ENCODE data around the gene MVB12B. TPM values are rescaled to one million over a fixed set of nuclear protein-coding genes. Genes with fewer than 3 reads are reported as not detected.

Gene MVB12B
- total RNA-seq, 1 experiment from 2014 or later, result 3.2 TPM

DNA sequence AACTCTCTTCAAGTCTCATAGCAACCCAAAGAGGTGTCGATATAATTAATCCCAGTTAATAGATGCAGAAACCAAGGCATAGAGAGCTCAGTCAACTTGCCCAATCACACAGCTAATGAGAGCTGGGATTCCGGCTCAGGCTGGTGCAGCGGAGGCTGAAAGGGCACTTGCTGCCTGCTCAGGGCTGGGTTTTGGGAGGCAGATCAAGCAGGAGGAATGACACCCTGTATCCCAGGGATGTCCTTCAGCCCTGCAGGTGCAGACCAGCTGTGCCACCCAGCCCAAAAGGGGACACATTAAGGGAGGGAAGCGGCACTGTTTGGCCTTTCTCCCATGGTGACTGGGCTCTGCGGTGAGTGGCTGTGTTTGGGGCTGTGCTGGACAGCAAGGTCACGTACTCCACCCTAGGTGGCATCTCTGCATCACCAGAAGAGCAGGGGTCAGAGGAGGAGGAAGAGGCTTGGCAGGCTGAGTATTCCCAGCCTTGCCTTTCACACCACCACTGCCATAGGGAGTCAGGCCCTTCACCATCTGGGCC lies 124.1 kb downstream of the MVB12B start:
- no peak for DNase-seq (ENCODE audit: low read depth)

- DNase-seq (ENCODE audit: low read depth), result no peak
Measured at GRCh38 chr9:126451316-126451885, 124.8 kb downstream of the MVB12B start.

DNA sequence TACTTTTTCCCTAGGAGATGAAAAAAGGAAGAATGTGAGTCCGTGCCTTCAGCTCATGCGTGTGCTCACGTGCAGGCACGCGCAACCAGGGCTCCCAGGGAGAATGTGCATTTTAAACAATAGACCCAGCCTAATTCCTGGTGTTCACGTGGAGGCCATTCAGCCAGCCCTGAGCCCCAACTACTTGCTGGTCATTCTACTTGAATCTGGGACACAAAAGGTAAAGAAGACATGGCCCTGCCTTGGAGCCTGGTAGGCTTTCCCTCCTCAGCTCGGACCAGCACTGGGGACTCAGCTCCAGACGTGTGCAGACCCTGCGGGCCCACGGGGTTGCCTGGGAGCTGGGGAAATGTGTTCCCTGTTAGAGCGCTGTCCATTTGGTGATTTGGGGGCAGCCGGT lies 125.5 kb downstream of the MVB12B start:
- DNase-seq (ENCODE audit: low read depth), result no peak

GRCh38 chr9:126453156-126453963 lies 126.7 kb downstream of the MVB12B start:
- no peak for DNase-seq (ENCODE audit: low read depth)

DNA sequence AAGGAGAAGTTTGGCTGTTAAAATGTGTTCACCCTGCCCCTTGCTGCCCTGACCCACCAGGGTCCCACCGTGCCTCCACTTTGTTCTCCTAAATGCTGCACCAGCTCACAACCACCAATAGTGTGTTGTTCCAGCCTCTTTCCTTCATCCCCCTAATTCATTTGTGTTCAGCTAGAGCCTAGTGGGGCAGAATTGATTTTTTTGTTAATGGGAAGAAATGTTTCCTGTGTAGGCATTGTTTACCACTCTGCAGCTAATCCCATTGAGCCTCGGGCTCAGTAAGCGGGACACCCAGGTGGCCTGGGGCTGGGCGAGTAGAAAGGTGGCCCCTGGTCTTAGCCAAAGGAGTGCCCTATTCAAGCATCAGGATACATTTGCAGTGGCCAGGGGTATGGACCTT lies 127.6 kb downstream of the MVB12B start:
- no peak for DNase-seq (ENCODE audit: low read depth)

- DNase-seq (ENCODE audit: low read depth), result no peak
Measured at GRCh38 chr9:126454795-126455194, 128.2 kb downstream of the MVB12B start.

GRCh38 chr9:126456441-126457174 lies 130.0 kb downstream of the MVB12B start:
- no peak for DNase-seq (ENCODE audit: low read depth)

DNA sequence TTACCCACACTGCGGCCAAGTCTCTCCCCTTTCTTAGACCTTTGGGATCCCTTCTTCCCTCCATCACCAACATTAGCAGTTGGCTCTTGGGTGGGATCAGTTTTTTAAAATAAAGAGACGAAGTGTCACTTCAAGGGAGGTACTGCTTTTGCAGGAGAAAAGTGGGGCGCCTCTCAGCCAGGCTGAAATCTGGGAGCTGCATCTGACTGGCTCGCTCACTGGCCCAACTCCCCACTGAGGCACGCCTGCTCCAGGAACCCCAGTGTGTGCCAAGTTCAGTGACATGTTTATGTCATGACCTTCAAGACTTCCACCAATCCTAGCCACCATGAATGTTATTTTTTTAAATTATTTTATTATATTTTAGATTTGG lies 130.5 kb downstream of the MVB12B start:
- no peak for DNase-seq (ENCODE audit: low read depth)

GRCh38 chr9:126457890-126458289 lies 131.3 kb downstream of the MVB12B start:
- no peak for DNase-seq (ENCODE audit: low read depth)

- DNase-seq (ENCODE audit: low read depth), result no peak
Measured at GRCh38 chr9:126459126-126459525, 132.5 kb downstream of the MVB12B start.

GRCh38 chr9:126459546-126459945 lies 132.9 kb downstream of the MVB12B start:
- DNase-seq (ENCODE audit: low read depth), result no peak

DNA sequence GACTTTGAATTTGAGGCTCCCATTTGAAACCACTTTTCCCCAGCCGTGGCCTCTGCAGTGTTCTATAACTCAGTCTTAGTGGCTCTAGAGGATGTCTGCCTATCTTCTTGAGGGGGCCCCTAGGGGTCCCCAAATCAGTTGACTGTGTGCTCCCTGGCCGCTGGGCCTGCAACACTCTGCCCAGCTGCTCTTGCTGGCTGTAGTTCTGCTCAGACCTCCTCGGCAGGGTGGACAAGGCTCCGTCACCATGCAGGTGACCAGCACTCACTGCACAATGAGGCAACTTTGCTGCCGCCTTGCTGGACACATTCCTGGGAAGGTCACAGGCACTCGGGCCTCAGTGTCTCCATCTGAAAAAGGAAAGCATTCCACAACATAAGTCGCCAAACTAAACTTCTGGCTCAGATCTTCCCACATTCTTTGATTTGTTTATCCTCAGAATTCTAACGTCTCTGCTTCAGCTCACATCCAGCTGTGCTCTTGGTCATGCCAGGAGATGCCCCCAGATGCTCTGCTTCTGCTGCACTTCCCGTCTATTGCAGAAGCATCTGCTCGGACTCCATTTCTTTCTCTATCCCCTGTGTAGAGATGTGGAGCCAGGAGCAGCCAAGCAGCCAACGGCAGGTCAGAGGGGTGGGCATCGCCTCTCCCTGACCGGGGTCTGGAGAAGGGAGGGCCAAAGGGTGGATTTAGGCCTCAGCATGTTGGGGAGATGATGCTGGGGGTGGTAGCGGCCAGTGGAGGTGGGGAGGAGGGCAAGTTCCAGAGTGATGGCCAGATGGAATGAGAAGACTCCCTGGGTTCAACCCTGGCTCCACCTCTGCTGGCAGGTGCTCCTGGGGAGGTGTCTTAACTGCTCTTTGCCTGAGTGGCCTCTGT lies 133.6 kb downstream of the MVB12B start:
- no peak for DNase-seq (ENCODE audit: low read depth)

DNA sequence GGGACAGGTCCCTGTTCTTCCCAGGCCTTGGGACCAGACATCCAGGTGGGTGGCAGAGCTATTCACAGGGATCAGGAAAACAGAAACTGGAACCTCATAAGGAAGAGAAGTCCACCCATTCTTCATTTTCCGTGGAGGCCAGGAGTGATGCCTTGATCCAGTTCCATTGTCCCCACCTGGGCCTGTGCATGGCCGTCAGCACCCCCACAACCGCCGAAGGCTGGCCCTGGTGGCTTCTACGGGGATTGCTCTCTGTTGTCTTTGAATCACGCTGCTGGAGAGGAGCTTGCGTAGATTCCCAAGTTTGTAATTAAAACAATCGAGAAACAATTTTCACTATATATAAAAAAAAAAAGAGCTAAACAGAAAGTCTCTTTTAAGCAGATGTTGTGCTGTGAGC lies 134.4 kb downstream of the MVB12B start:
- DNase-seq (ENCODE audit: low read depth), result no peak

DNA sequence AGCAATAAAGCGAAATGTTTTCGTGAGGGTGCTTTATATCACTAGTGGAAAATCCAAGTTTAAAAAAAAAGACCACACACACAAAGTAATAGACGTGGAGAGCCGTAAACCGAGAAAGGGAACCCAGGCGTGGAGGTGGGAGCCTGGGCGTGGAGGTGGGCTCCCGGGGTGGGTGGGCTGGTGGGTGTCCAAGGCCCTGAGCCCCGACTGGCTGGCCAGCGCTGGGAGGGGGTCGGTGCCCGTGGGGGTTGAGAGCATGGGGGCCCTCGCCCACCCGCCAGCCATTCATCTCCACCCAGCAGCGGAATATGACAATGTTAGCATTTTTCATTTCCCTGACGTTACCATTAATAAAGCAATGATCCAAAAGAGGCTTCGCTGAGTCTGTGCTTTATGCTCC lies 135.0 kb downstream of the MVB12B start:
- no peak for DNase-seq (ENCODE audit: low read depth)

DNA sequence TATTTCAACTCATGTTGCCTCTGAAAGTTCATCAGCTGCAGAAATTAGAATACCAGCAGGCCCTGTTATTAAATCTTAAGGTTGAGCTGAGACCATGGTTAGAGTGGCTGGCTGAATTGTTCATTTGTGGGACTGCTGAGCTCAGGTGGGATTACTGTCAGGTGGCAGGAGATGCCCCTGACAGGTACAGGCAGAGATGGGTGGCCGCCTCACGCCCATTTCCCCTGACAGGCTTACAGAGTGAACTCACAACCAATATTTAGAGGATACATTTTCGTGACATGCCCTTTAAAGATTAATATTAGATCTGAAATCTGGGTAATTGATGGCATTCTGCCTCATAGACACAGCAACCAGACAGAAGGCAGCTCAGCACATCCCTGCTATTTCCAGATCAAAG lies 136.0 kb downstream of the MVB12B start:
- no peak for DNase-seq (ENCODE audit: low read depth)

DNA sequence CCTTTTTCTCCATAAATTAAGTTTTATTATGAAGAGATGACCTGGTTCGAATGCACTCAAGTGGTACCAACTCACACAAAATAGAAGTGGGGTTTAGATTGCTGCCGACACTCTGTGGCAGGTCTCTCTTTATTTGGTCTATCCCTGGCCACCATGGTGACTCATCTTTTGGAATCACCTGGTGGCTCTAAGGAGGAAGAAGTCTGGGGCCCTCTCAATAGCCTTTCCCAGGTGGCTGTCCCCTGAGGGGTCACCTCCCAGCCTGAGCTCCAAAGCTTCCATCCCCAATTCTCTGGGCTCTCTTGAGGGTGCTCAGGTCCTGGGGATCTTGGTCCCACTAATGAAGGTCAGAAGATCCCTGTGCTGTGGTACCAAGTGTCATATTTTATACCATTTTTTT lies 136.8 kb downstream of the MVB12B start:
- DNase-seq (ENCODE audit: low read depth), result no peak

DNA sequence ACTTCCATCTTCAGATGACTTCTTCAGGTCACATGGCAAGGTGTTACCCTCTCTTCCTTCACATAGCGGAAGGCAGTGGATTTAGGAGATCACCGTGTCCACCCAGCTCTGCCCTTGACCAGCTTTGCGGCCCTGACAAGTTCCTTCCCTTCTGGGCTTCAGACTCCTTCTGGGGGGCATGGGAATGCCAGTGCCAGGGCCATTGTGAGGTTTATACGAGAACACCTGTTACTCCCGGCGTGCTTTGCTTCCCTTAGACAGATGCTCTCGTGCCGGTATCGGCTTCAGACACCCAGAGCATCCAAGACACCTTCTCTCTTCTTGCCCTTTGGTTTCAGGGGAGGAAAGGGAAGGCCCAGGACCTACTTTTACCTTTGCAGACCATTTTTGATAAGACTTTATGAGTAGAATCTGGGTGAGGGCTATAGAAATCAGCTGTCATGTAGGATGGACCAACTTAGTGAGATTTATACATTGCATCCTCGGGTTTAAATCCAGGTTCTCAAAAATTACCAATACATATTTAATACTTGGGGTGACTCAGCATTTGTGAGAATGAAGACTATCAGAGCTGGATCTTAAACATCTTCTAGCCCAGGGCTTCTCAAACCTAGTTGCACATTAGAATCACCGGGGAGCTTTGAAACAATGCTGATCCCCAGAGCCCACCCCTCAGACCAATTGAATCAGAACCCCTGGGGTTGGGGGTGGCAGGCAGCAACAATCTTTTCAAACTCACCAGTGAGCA lies 138.2 kb downstream of the MVB12B start:
- DNase-seq (ENCODE audit: low read depth), result no peak

GRCh38 chr9:126465977-126466376 lies 139.3 kb downstream of the MVB12B start:
- no peak for DNase-seq (ENCODE audit: low read depth)

GRCh38 chr9:126468141-126468825 lies 141.7 kb downstream of the MVB12B start:
- DNase-seq (ENCODE audit: low read depth), result no peak

GRCh38 chr9:126470241-126470993 lies 143.8 kb downstream of the MVB12B start:
- DNase-seq (ENCODE audit: low read depth), result no peak

Data from M059J (cell line).